GM18499 (cell line): ENCODE measurements around the gene SDS.

Source experiments
- ATAC-seq: cut with Tn5 transposase; IDR thresholded peaks from one replicate; pipeline ENCODE4 v1.9.1; 2021; ENCODE audit warnings: moderate number of reproducible peaks; ENCODE audit not compliant: insufficient read depth, unreplicated experiment

Gene SDS

GRCh38 chr12:113427882-113428281 is 24.2 kb upstream of the SDS start:
- no peak for ATAC-seq

- no peak for ATAC-seq
Measured at GRCh38 chr12:113425960-113426453, 22.3 kb upstream of the SDS start.

GRCh38 chr12:113424915-113425823 is 21.5 kb upstream of the SDS start:
- no peak for ATAC-seq

- no peak for ATAC-seq
Measured at GRCh38 chr12:113424456-113424855, 20.8 kb upstream of the SDS start.

GRCh38 chr12:113422886-113423669 is 19.4 kb upstream of the SDS start:
- no peak for ATAC-seq

- peak; percentile 80 for ATAC-seq
Measured at GRCh38 chr12:113422030-113422885, 18.6 kb upstream of the SDS start, which contains the start of gene SDSL. SDSL (plus strand) TSS chr12:113422380; CDS start chr12:113427983, 5,603 bp downstream.

- ATAC-seq: no peak
Measured at GRCh38 chr12:113420996-113421595, 17.4 kb upstream of the SDS start.

GRCh38 chr12:113418213-113418879 is 14.7 kb upstream of the SDS start:
- ATAC-seq: no peak

- no peak for ATAC-seq
Measured at GRCh38 chr12:113416091-113416754, 12.5 kb upstream of the SDS start.

- ATAC-seq: no peak
Measured at GRCh38 chr12:113414519-113415038, 10.9 kb upstream of the SDS start.

GRCh38 chr12:113413488-113413939 is 9.8 kb upstream of the SDS start:
- no peak for ATAC-seq

GRCh38 chr12:113409462-113410124 is 5.9 kb upstream of the SDS start:
- no peak for ATAC-seq

- ATAC-seq: no peak
Measured at GRCh38 chr12:113408756-113409298, 5.1 kb upstream of the SDS start.

GRCh38 chr12:113407931-113408600 is 4.4 kb upstream of the SDS start:
- ATAC-seq: no peak

- no peak for ATAC-seq
Measured at GRCh38 chr12:113405694-113406093, 2.0 kb upstream of the SDS start.

GRCh38 chr12:113402586-113403260 is 964 bp downstream of the SDS start:
- ATAC-seq: no peak
